Immature natural killer cell (primary cell): ENCODE measurements around the gene RGMA. TPM values are rescaled to one million over a fixed set of nuclear protein-coding genes. Genes with fewer than 3 reads are reported as not detected.

Experiments
- DNase-seq, 3 donors: peaks; one replicate each; pipeline ENCODE4 v3.0.0; 2022; ENCODE audit warnings: mixed read lengths in 1 of 3
- H3K27ac Mint-ChIP-seq, 6 donors: one replicate each; pipeline ENCODE4 v1.8.0; 2020; ENCODE audit warnings: mixed read lengths in 6 of 6, mild to moderate bottlenecking in 5 of 6, inconsistent platforms in 4 of 6, moderate library complexity in 3 of 6
- H3K27me3 Mint-ChIP-seq, 3 donors: one replicate each; pipeline ENCODE4 v1.8.0; 2020 to 2021; ENCODE audit warnings: low read depth in 3 of 3, mild to moderate bottlenecking in 3 of 3, mixed read lengths in 3 of 3, moderate library complexity in 3 of 3, inconsistent platforms in 1 of 3
- H3K36me3 Mint-ChIP-seq, 3 donors: one replicate each; pipeline ENCODE4 v1.8.0; 2020; ENCODE audit warnings: mixed read lengths in 3 of 3, inconsistent platforms in 2 of 3, mild to moderate bottlenecking in 2 of 3
- H3K4me1 Mint-ChIP-seq, 2 donors: one replicate each; pipeline ENCODE4 v1.8.0; 2020; ENCODE audit warnings: inconsistent platforms in 2 of 2, mild to moderate bottlenecking in 2 of 2, mixed read lengths in 2 of 2, moderate library complexity in 1 of 2
- H3K4me3 Mint-ChIP-seq, 5 donors: one replicate each; pipeline ENCODE4 v1.8.0; 2020; ENCODE audit warnings: mild to moderate bottlenecking in 5 of 5, mixed read lengths in 5 of 5, inconsistent platforms in 3 of 5, moderate library complexity in 3 of 5
- H3K9me3 Mint-ChIP-seq, 6 donors: one replicate each; pipeline ENCODE4 v1.8.0; 2020; ENCODE audit warnings: mild to moderate bottlenecking in 6 of 6, mixed read lengths in 6 of 6, inconsistent platforms in 4 of 6, moderate library complexity in 3 of 6
- polyA plus RNA-seq, 3 donors: library from polyadenylated mRNA; unstranded; fragments of 300-500 nt; fragmentation: Illumina TruSeq; gene quantifications; one replicate each; pipeline ENCODE4 v1.2.3, GENCODE V29; 2021

RGMA gene
- polyA plus RNA-seq, result not detected

DNA sequence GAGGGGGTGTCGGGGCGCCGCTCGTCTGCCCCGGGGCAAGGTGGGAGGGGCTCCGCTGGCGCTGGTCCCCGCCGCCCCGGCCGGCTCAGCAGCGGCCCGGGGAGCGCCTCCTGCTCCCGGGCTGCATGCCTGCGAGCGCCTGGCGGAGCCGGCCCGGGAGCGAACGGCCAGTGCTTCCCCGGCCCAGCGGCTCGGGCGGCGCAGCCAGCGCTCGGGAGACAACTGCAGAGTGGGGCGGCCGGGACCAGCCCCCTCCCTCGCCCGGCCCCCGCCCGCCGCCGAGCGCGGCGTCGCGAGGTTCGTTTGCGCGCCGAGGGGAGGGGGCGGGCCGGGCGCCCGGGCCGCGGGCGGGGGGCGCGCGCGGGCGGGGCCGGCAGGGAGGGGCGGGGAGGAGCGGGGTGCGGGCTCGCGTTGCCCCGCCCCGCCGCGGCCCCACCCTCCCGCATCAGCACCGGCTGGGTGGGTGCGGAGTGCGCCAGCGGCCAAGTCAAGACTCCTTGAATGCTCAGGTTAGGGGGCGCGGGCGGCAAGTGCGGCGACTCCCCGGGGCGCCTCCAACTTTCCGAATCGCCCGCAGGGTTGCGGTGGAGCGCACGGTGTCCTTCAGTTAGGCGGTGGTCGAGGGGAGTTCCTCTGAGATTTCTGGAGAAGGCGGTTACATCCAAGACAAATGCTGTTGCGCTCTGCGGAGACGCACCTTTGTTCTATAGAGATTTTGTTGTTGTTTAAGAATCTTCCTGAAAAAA is at the start of gene RGMA:
TSS of gene RGMA (minus strand) at position 231 of the 746 bp plus-strand sequence. CDS start 279 bp downstream, outside the sequence.
- Mint-ChIP-seq H3K36me3 (peaks cover 0 to 3% (median 0%) of the 10 kb centered on the region in 3 donors), H3K4me1 (peaks cover 11 to 19% of the 10 kb centered on the region in 2 donors), H3K27ac (no peak within 1 kb of the TSS), H3K4me3 (peak within 1 kb of the TSS; percentile 82 to 94 (median 84)), H3K27me3 (peaks cover 19 to 40% (median 34%) of the 10 kb centered on the region in 3 donors), H3K9me3 (peaks cover 0 to 2% (median 0%) of the 10 kb centered on the region in 6 donors)
- DNase-seq, result no peak

DNA sequence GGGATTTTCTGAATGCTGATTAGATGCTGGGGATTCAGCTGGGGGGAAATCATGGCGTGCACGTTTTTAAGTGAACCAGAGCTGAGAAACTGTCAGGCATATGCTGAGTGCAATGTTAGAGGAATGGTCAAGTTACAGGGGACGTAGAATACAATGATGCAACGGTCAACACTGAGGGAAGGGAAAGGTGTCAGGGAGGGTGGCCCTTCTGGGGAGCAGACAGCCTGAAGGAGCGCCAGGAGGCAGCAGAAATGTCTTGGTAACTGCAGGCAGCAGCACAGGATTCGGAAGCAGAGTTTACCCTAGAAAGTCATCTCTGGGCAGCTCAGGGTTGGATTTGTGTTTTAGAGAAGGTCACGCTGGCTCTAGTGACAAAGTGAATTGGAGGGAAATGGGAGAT is 47.6 kb upstream of the RGMA start:
- H3K9me3 Mint-ChIP-seq, result no peaks in the 10 kb centered on the region

GRCh38 chr15:93135997-93136397 is 47.0 kb upstream of the RGMA start:
- H3K9me3 Mint-ChIP-seq, result no peaks in the 10 kb centered on the region
- H3K27ac Mint-ChIP-seq, result no peak overlapping the region
- no peaks in the 10 kb centered on the region for H3K36me3 Mint-ChIP-seq
- peaks cover 12 to 14% of the 10 kb centered on the region in 2 donors for H3K4me1 Mint-ChIP-seq
- no peak for DNase-seq
- no peak overlapping the region for H3K4me3 Mint-ChIP-seq
- peaks cover 4 to 11% (median 7%) of the 10 kb centered on the region in 3 donors for H3K27me3 Mint-ChIP-seq

More for the DNA sequence above, 47.6 kb upstream of the RGMA start:
- Mint-ChIP-seq H3K4me3 (no peak overlapping the region), H3K27me3 (peaks cover 5 to 11% (median 9%) of the 10 kb centered on the region in 3 donors), H3K36me3 (no peaks in the 10 kb centered on the region), H3K27ac (peak overlapping the region in 1 of 6 donors; percentile 35), H3K4me1 (peaks cover 18% of the 10 kb centered on the region in 2 donors)
- DNase-seq, result no peak

- DNase-seq, result no peak
- Mint-ChIP-seq H3K36me3 (no peaks in the 10 kb centered on the region), H3K9me3 (no peaks in the 10 kb centered on the region), H3K4me1 (peaks cover 6 to 8% of the 10 kb centered on the region in 2 donors), H3K4me3 (no peak overlapping the region), H3K27ac (no peak overlapping the region), H3K27me3 (peaks cover 4 to 11% (median 5%) of the 10 kb centered on the region in 3 donors)
Observed at GRCh38 chr15:93135459-93135858, 46.4 kb upstream of the RGMA start.

- peaks cover 1 to 10% (median 4%) of the 10 kb centered on the region in 3 donors for H3K27me3 Mint-ChIP-seq
- no peaks in the 10 kb centered on the region for H3K36me3 Mint-ChIP-seq
- DNase-seq, result no peak
- no peaks in the 10 kb centered on the region for H3K9me3 Mint-ChIP-seq
- no peak overlapping the region for H3K4me3 Mint-ChIP-seq
- peak overlapping the region in 1 of 6 donors; percentile 50 for H3K27ac Mint-ChIP-seq
- no peaks in the 10 kb centered on the region for H3K4me1 Mint-ChIP-seq
Observed at GRCh38 chr15:93131485-93132095, 42.6 kb upstream of the RGMA start.

DNA sequence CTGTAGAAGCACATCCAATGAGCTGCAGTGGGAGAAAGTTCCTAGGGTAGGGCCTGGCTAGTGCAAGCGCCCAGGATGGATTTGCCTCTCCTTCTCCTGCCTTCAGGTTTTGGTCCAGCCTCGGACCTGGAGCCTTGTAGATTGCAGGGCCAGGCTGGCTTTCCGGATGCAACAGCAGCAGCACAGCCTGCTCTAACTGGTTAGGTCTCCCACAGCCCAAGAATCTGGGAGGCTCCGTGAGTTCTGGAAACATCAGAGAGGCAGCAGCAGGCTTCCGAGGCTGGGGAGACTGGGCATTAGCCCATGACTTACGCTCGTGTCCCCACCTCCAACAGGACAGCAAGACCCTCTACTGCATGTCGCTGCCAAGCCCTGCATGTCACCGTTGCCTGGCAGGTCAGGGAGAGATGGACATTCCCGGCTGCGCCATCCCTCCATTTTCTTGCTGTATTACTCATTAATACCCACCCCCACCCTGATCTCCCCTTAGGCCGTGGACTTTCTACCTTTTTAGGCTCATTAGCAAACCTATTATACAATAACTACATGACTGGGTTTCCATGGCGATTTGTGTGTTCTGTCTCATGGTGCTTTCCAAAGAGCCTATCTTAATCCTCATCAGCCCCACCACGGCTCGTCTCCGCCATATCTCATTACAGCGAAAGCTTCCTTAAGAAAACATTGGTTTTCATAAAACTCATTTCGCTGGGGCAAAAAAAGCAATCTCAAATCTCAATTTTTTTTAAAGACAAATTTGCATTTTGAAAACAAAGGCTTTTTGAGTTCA is 40.9 kb upstream of the RGMA start:
- H3K36me3 Mint-ChIP-seq, result no peaks in the 10 kb centered on the region
- H3K27me3 Mint-ChIP-seq, result peaks cover 4 to 10% (median 5%) of the 10 kb centered on the region in 3 donors
- no peaks in the 10 kb centered on the region for H3K9me3 Mint-ChIP-seq
- no peak for DNase-seq
- no peak overlapping the region for H3K4me3 Mint-ChIP-seq
- H3K4me1 Mint-ChIP-seq, result no peaks in the 10 kb centered on the region
- H3K27ac Mint-ChIP-seq, result no peak overlapping the region

DNA sequence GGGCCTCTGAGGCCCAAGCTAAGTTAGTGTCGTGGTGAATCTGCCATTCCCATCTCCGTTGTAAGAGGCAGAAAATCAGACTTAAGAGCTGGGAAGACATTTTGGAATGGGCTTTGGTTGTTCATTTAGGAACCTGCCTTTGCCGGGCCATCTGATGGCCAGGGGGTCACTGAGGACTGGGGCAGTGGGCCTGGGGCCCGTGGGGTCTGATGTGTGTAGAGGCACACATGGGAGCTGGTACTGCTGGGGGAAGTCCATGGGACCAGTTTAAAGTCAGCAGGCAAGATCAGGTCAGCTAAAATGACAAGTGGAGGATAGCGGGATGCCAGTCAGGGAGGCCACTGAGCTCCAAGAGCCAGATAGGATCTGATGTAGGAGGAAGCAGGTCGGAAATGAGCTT is 38.3 kb upstream of the RGMA start:
- no peaks in the 10 kb centered on the region for H3K36me3 Mint-ChIP-seq
- no peak for DNase-seq
- H3K27me3 Mint-ChIP-seq, result peaks cover 5 to 8% (median 8%) of the 10 kb centered on the region in 3 donors
- no peak overlapping the region for H3K27ac Mint-ChIP-seq
- H3K9me3 Mint-ChIP-seq, result no peaks in the 10 kb centered on the region
- H3K4me1 Mint-ChIP-seq, result no peaks in the 10 kb centered on the region
- H3K4me3 Mint-ChIP-seq, result no peak overlapping the region

DNA sequence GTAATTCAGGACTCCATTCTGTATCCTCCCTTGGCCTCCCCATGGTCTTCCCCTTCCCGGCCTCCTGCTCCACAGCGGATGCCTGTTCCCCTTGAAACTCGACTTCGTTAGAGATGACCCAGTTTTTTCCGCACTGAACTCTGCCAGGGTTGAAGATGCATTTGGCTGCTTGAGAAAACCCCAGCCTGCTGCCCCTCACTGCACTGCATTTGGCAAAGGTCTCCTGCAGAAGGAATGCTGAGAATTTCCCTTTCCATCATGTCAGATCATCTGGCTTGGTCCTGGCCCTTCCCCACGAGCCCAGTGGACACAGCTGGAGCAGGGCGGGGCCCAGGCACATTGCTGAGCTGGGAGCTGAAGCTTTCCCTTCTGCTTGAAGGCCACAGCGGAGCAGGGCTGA is 37.6 kb upstream of the RGMA start:
- no peak for DNase-seq
- Mint-ChIP-seq H3K36me3 (no peaks in the 10 kb centered on the region), H3K27ac (no peak overlapping the region), H3K4me1 (no peaks in the 10 kb centered on the region), H3K4me3 (no peak overlapping the region), H3K9me3 (no peaks in the 10 kb centered on the region), H3K27me3 (peaks cover 5 to 8% (median 8%) of the 10 kb centered on the region in 3 donors)

DNA sequence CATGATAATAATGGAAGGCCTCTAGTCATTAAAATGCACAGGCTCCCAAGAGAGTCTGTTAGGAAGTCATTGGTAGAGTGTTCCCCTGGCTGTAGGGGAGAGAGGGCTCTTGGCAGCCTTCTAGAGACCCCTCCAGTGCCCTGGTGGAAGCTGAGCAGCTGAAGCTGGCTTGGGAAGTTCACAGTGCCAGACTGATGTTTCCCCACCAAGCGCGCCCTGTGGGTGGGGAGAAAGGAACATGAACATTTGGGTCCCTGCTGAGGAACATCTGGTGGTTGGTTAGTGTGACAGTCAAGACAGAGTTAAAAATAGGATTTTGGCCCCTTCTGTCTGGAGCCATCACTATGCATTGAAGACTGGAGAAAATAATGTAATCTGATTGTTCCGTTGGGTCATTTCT is 37.1 kb upstream of the RGMA start:
- peaks cover 7 to 11% (median 8%) of the 10 kb centered on the region in 3 donors for H3K27me3 Mint-ChIP-seq
- no peaks in the 10 kb centered on the region for H3K4me1 Mint-ChIP-seq
- no peak overlapping the region for H3K4me3 Mint-ChIP-seq
- no peak overlapping the region for H3K27ac Mint-ChIP-seq
- no peaks in the 10 kb centered on the region for H3K36me3 Mint-ChIP-seq
- no peaks in the 10 kb centered on the region for H3K9me3 Mint-ChIP-seq
- DNase-seq, result no peak

GRCh38 chr15:93124126-93124525 is 35.1 kb upstream of the RGMA start:
- Mint-ChIP-seq H3K4me1 (no peaks in the 10 kb centered on the region), H3K27ac (no peak overlapping the region), H3K36me3 (no peaks in the 10 kb centered on the region), H3K4me3 (no peak overlapping the region), H3K9me3 (no peaks in the 10 kb centered on the region), H3K27me3 (peaks cover 4 to 10% (median 10%) of the 10 kb centered on the region in 3 donors)
- no peak for DNase-seq

DNA sequence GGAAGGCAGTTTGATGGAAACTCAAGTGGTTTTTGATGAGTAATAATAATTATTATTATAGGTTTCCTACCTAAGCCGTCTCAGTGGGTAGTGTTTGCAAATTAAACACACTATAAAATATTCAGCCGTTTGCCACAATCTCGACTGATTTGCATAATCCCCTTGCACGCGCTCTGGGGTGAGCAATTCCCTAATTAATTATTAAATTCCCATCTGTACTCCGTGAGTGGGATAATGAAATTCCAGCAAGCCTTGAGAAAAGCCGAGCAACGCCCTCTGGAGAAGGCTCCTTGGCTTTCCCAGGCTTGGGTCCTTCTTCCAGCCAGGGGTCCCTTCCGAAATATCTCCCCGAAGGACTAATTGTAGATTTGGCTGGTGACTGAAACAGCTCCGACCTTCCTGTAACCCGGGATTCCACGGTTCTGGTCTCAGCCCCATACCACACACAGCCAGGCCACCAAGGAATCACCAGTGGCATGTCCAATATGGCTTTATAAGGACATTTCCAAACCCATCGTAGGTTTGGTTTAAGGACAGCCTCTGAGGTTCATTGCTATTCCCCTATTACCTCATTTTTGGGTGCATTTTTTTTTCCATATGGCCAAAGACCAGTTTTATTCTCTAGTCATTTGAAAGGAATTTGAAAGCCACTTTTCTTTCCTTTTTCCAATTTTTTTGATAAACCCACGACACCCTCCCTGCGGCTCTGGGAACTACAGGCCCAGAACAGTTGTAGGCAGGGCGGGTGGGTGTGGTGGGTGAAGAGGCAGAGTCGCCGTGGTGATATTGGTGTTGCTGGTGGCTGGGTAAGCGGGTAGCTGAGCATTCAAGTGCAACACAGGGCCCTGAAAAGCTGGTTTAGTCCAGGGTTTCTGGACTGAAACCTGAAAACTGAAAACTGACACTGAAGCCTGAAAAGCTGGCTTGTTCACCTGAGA is 33.2 kb upstream of the RGMA start:
- Mint-ChIP-seq H3K9me3 (no peaks in the 10 kb centered on the region), H3K4me1 (no peaks in the 10 kb centered on the region), H3K27me3 (peaks cover 5 to 18% (median 9%) of the 10 kb centered on the region in 3 donors), H3K27ac (no peak overlapping the region), H3K4me3 (no peak overlapping the region), H3K36me3 (no peaks in the 10 kb centered on the region)
- no peak for DNase-seq

DNA sequence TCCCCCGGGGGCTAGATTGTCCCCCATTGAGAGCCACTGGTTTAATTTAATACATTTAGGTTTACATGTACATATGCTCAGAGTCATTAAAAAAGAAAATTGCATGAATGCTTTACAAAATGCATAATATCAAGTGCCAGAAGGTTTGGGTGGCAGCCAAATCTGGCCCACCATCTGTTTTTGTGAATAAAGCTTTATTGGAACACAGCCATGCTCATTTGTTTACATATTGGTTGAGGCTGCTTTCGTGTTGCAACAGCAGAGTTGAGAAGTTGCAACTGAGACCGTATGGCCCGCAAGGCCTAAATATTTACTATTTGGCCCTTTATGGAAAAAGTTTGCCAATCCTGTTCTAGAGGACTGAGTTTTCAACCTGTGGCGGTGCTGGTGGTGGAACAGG is 32.1 kb upstream of the RGMA start:
- DNase-seq, result no peak
- no peaks in the 10 kb centered on the region for H3K4me1 Mint-ChIP-seq
- peaks cover 6 to 18% (median 11%) of the 10 kb centered on the region in 3 donors for H3K27me3 Mint-ChIP-seq
- no peaks in the 10 kb centered on the region for H3K9me3 Mint-ChIP-seq
- H3K36me3 Mint-ChIP-seq, result no peaks in the 10 kb centered on the region
- no peak overlapping the region for H3K27ac Mint-ChIP-seq
- no peak overlapping the region for H3K4me3 Mint-ChIP-seq

DNA sequence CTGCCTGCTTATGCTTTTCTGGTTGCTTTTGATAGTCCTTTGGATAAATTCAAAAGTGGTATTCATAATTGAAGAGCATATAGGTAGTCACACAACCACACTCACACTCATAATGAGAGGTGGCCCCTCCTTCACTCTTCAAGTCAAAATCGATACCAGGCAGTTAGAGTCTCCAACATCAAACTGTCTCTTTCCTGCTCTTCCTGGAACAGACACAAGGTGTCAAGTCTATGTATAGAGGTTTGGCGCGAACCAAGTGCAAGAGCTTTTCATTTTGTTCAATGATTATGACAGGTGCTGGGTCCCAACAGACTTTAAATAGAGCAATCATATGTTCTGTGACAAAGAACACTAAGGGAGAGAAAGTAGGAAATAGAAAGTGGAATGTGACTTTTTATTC is 29.9 kb upstream of the RGMA start:
- H3K4me3 Mint-ChIP-seq, result no peak overlapping the region
- no peak overlapping the region for H3K27ac Mint-ChIP-seq
- no peak for DNase-seq
- no peaks in the 10 kb centered on the region for H3K36me3 Mint-ChIP-seq
- no peaks in the 10 kb centered on the region for H3K9me3 Mint-ChIP-seq
- peaks cover 10 to 13% (median 13%) of the 10 kb centered on the region in 3 donors for H3K27me3 Mint-ChIP-seq
- no peaks in the 10 kb centered on the region for H3K4me1 Mint-ChIP-seq
